Breast epithelium (tissue), 4 donors: Measurements from ENCODE around the gene C2orf15. TPM values are rescaled to one million over a fixed set of nuclear protein-coding genes. Genes with fewer than 3 reads are reported as not detected.
A peak's percentile ranks its signal among the peaks of the same experiment; 100 is the strongest.

Experiments
- DNase-seq, 2 donors: peaks; one replicate each; pipeline ENCODE4 v3.0.0-alpha.2; 2019; ENCODE audit warnings: low spot score in 2 of 2
- H3K27ac ChIP-seq, 2 donors: fragments of 200-600 bp; sonication (generic) in 1 of 2; one replicate each; pipeline ENCODE4 v1.5.1; 2016 to 2019; ENCODE audit warnings: mild to moderate bottlenecking in 1 of 2
- H3K27me3 ChIP-seq, 2 donors: fragments of 200-600 bp; sonication (generic) in 1 of 2; one replicate each; pipeline versions ENCODE4 v1.5.1 to v1.6.0; 2017 to 2019; ENCODE audit warnings: control low read depth in 1 of 2, mild to moderate bottlenecking in 1 of 2
- H3K36me3 ChIP-seq: fragments of 200-600 bp; one replicate; pipeline ENCODE4 v1.5.1; 2019
- H3K4me1 ChIP-seq, 2 donors: fragments of 200-600 bp; sonication (generic); one replicate each; pipeline ENCODE4 v1.5.1; 2016 to 2019; ENCODE audit warnings: control low read depth in 1 of 2
- H3K4me3 ChIP-seq, 3 donors: fragments of 200-600 bp; sonication (generic); 1 replicate in 2 of 3; 2 replicates in 1 of 3; pipeline ENCODE4 v1.5.1; 2016 to 2019; ENCODE audit warnings: mild to moderate bottlenecking in 3 of 3, moderate library complexity in 2 of 3
- H3K9me3 ChIP-seq, 2 donors: fragments of 200-600 bp; sonication (generic) in 1 of 2; one replicate each; pipeline ENCODE4 v1.5.1; 2016 to 2019; ENCODE audit warnings: control low read depth in 1 of 2
- CTCF ChIP-seq, 3 donors: fragments of 450-650 bp; IDR thresholded peaks; one replicate each; pipeline ENCODE4 v1.5.1; 2016 to 2017; ENCODE audit warnings: antibody characterized with exemption in 3 of 3, mild to moderate bottlenecking in 3 of 3, moderate library complexity in 3 of 3
- POLR2A ChIP-seq: fragments of 450-650 bp; IDR thresholded peaks from one replicate; pipeline ENCODE4 v1.6.1; 2016; ENCODE audit warnings: antibody characterized with exemption, mild to moderate bottlenecking, moderate library complexity
- POLR2AphosphoS5 ChIP-seq, 3 donors: sonication (generic); formaldehyde crosslinking; IDR thresholded peaks; one replicate each; pipeline ENCODE4 v1.6.1; 2017; ENCODE audit warnings: antibody characterized with exemption in 3 of 3
- intact Hi-C: fragments of 100-400 bp; cut with DNase I; formaldehyde crosslinking; loops from one replicate; pipeline ENCODE4 v1.15.1; 2023; ENCODE audit warnings: low total_unique reads
- total RNA-seq, 3 donors: library from RNA; depleted of rRNA; stranded (reverse); fragments of >200 nt; gene quantifications; one replicate each; pipeline ENCODE4 v1.1.0, GENCODE V29; 2016

C2orf15 gene
- total RNA-seq, 3 donors from 2014 or later, result 1.6 to 4.8 (median 2.6) TPM

GRCh38 chr2:99159594-99159993 lies 18.1 kb downstream of the C2orf15 start:
- intact Hi-C loops, result no loop called here
- no peaks in the 10 kb centered on the region for H3K27me3 ChIP-seq
- H3K4me1 ChIP-seq, result no peaks in the 10 kb centered on the region
- H3K27ac ChIP-seq, result no peak overlapping the region
- no peaks in the 10 kb centered on the region for H3K36me3 ChIP-seq
- DNase-seq, result no peak
- TF ChIP-seq POLR2AphosphoS5 (IDR thresholded peaks at IDR 0.05) (no peak), CTCF (IDR thresholded peaks at IDR 0.05) (no peak), POLR2A (no peak)
- H3K4me3 ChIP-seq, result no peak overlapping the region
- H3K9me3 ChIP-seq, result no peaks in the 10 kb centered on the region

- H3K27me3 ChIP-seq, result no peaks in the 10 kb centered on the region
- no peak for TF ChIP-seq CTCF (IDR thresholded peaks at IDR 0.05)
- TF ChIP-seq POLR2A, result no peak
- no peak for TF ChIP-seq POLR2AphosphoS5 (IDR thresholded peaks at IDR 0.05)
- no peak for DNase-seq
- no peaks in the 10 kb centered on the region for H3K4me1 ChIP-seq
- no peak overlapping the region for H3K4me3 ChIP-seq
- no peaks in the 10 kb centered on the region for H3K9me3 ChIP-seq
- intact Hi-C loops, result no loop called here
- H3K36me3 ChIP-seq, result no peaks in the 10 kb centered on the region
- no peak overlapping the region for H3K27ac ChIP-seq
These were observed 24.7 kb downstream of the C2orf15 start for GRCh38 chr2:99166218-99166617.

- no peaks in the 10 kb centered on the region for H3K36me3 ChIP-seq
- intact Hi-C loops, result no loop called here
These were observed 28.0 kb downstream of the C2orf15 start for GRCh38 chr2:99169534-99169933.

GRCh38 chr2:99171377-99172140 lies 30.1 kb downstream of the C2orf15 start:
- no peak overlapping the region for H3K27ac ChIP-seq
- H3K4me3 ChIP-seq, result no peak overlapping the region
- no peaks in the 10 kb centered on the region for H3K27me3 ChIP-seq
- DNase-seq, result no peak
- TF ChIP-seq POLR2A (no peak), CTCF (IDR thresholded peaks at IDR 0.05) (no peak), POLR2AphosphoS5 (IDR thresholded peaks at IDR 0.05) (no peak)
- intact Hi-C loops, result no loop called here
- no peaks in the 10 kb centered on the region for H3K4me1 ChIP-seq
- no peaks in the 10 kb centered on the region for H3K9me3 ChIP-seq
- H3K36me3 ChIP-seq, result no peaks in the 10 kb centered on the region

More at GRCh38 chr2:99169534-99169933, 28.0 kb downstream of the C2orf15 start:
- no peaks in the 10 kb centered on the region for H3K27me3 ChIP-seq
- no peak overlapping the region for H3K27ac ChIP-seq
- H3K4me3 ChIP-seq, result no peak overlapping the region
- no peak for DNase-seq
- no peaks in the 10 kb centered on the region for H3K9me3 ChIP-seq
- H3K4me1 ChIP-seq, result no peaks in the 10 kb centered on the region
- TF ChIP-seq CTCF (IDR thresholded peaks at IDR 0.05) (no peak), POLR2A (no peak), POLR2AphosphoS5 (IDR thresholded peaks at IDR 0.05) (no peak)

- intact Hi-C loops, result no loop called here
- Histone ChIP-seq H3K27ac (peak within 1 kb of the TSS; percentile 66 to 81), H3K4me1 (peaks cover 0 to 6% of the 10 kb centered on the region in 2 donors), H3K4me3 (peak within 1 kb of the TSS; percentile 73 to 84 (median 75)), H3K9me3 (no peaks in the 10 kb centered on the region), H3K27me3 (no peaks in the 10 kb centered on the region), H3K36me3 (no peaks in the 10 kb centered on the region)
- DNase-seq, result peak; percentile 88
- TF ChIP-seq CTCF (IDR thresholded peaks at IDR 0.05), result no peak
- TF ChIP-seq POLR2AphosphoS5 (IDR thresholded peaks at IDR 0.05), result peak; percentile 89 to 95 (median 95)
- peak; percentile 26 for TF ChIP-seq POLR2A
These were observed 39.5 kb downstream of the C2orf15 start, which contains the start of the genes MITD1 and MRPL30 for GRCh38 chr2:99180755-99181623. Gene MITD1 (minus strand): TSS chr2:99181058. CDS start chr2:99180981, 77 bp downstream. Gene MRPL30 (plus strand): TSS chr2:99181184. CDS start chr2:99186204, 5,020 bp downstream.
